H1 (cell line): ENCODE results near the gene SLC24A4. TPM values are rescaled to one million over a fixed set of nuclear protein-coding genes. Genes with fewer than 3 reads are reported as not detected.
A peak's percentile ranks its signal among the peaks of the same experiment; 100 is the strongest.

Experiments
- CTCF ChIA-PET: fragments of 300-600 bp; sonication (Branson Sonifier 250); formaldehyde crosslinking; loops from one replicate; lab custom pipeline; 2021; ENCODE audit not compliant: partially characterized antibody; lab: Charles Lee
- POLR2A ChIA-PET: fragments of 300-600 bp; sonication (Branson Sonifier 250); formaldehyde crosslinking; loops from one replicate; lab custom pipeline; 2021; ENCODE audit warnings: inconsistent platforms; ENCODE audit not compliant: partially characterized antibody; lab: Charles Lee
- DNase-seq, 2 experiments: peaks; one replicate each; pipeline versions ENCODE4 v3.0.0 to v3.0.0-alpha.2; 2010 to 2022; ENCODE audit warnings: low spot score in 2 of 2, low read depth in 1 of 2, mixed read lengths in 1 of 2
- FAIRE-seq: peaks from 2 replicates; lab custom pipeline; 2011; peaks lifted over from hg19 to GRCh38; lab: Jason Lieb, UNC
- H2AFZ ChIP-seq: 2 replicates; pipeline ENCODE4 v1.8.1; 2012; ENCODE audit warnings: low read length, inconsistent platforms
- H2AK5ac ChIP-seq: 2 replicates; pipeline ENCODE4 v1.6.1; 2013; ENCODE audit warnings: low read depth, low read length
- H2BK120ac ChIP-seq: replicated peaks from 2 replicates; pipeline ENCODE3; 2013; ENCODE audit warnings: low read depth, low read length, inconsistent platforms
- H2BK12ac ChIP-seq: 2 replicates; pipeline ENCODE4 v1.6.1; 2013; ENCODE audit warnings: low read depth, low read length
- H2BK15ac ChIP-seq: 2 replicates; pipeline ENCODE4 v1.6.1; 2013; ENCODE audit warnings: low read length
- H2BK20ac ChIP-seq: 2 replicates; pipeline ENCODE4 v1.6.1; 2013; ENCODE audit warnings: low read length
- H2BK5ac ChIP-seq: 2 replicates; pipeline ENCODE4 v1.6.1; 2013; ENCODE audit warnings: low read depth, low read length
- H3K14ac ChIP-seq: 2 replicates; pipeline ENCODE4 v1.6.1; 2013; ENCODE audit warnings: inconsistent platforms; ENCODE audit not compliant: insufficient read length
- H3K18ac ChIP-seq: 2 replicates; pipeline ENCODE4 v1.6.1; 2013; ENCODE audit warnings: low read length; ENCODE audit errors: extremely low read depth
- H3K23ac ChIP-seq: 2 replicates; pipeline ENCODE4 v1.6.1; 2013; ENCODE audit warnings: inconsistent platforms; ENCODE audit not compliant: insufficient read length
- H3K23me2 ChIP-seq: 2 replicates; pipeline ENCODE4 v1.6.1; 2013; ENCODE audit warnings: low read depth, low read length
- H3K27ac ChIP-seq: 2 replicates; pipeline ENCODE4 v1.6.1; 2011; ENCODE audit warnings: low read depth, low read length, inconsistent platforms
- H3K27me3 ChIP-seq, 4 experiments: replicated peaks in 1 of 4; 1 replicate in 1 of 4; 2 replicates in 3 of 4; pipeline versions ENCODE4 v1.6.1 to v1.8.1; 2011 to 2013; ENCODE audit warnings: low read length in 3 of 4, mild to moderate bottlenecking in 3 of 4, inconsistent platforms in 2 of 4, mixed read lengths in 2 of 4, moderate library complexity in 1 of 4; ENCODE audit not compliant: control insufficient read depth in 3 of 4, insufficient read depth in 3 of 4; ENCODE audit errors: extremely low read depth in 1 of 4
- H3K36me3 ChIP-seq, 4 experiments: 2 replicates each; pipeline versions ENCODE4 v1.6.1 to v1.8.1; 2011 to 2013; ENCODE audit warnings: mild to moderate bottlenecking in 4 of 4, low read length in 3 of 4, moderate library complexity in 2 of 4, control low read depth in 1 of 4, inconsistent platforms in 1 of 4; ENCODE audit not compliant: insufficient read depth in 4 of 4, control insufficient read depth in 2 of 4
- H3K4ac ChIP-seq: replicated peaks from 2 replicates; pipeline ENCODE3; 2013; ENCODE audit warnings: low read length, low read depth, mixed read lengths, inconsistent platforms; ENCODE audit not compliant: insufficient read length
- H3K4me1 ChIP-seq, 4 experiments: replicated peaks in 1 of 4; 1 replicate in 1 of 4; 2 replicates in 3 of 4; pipeline versions ENCODE4 v1.6.1 to v1.8.1; 2011 to 2013; ENCODE audit warnings: low read length in 3 of 4, inconsistent platforms in 2 of 4, mixed read lengths in 1 of 4; ENCODE audit not compliant: insufficient read depth in 4 of 4, control insufficient read depth in 3 of 4
- H3K4me2 ChIP-seq, 2 experiments: 2 replicates each; pipeline versions ENCODE4 v1.6.1 to v1.8.1; 2011 to 2013; ENCODE audit warnings: low read depth in 2 of 2, low read length in 2 of 2, control low read depth in 1 of 2, inconsistent platforms in 1 of 2, mild to moderate bottlenecking in 1 of 2; ENCODE audit not compliant: insufficient read depth in 1 of 2
- H3K4me3 ChIP-seq, 4 experiments: fragments of 200-600, 300-600 bp in 1 of 4; sonication (generic), shearing (Covaris generic), sonication (Bioruptor Twin) in 1 of 4; 2 replicates each; pipeline versions ENCODE4 v1.5.1 to v1.8.1; 2011 to 2016; ENCODE audit warnings: low read length in 4 of 4, low read depth in 3 of 4, control low read depth in 2 of 4, inconsistent platforms in 2 of 4, mild to moderate bottlenecking in 2 of 4, mixed read lengths in 1 of 4, moderate library complexity in 1 of 4; ENCODE audit not compliant: insufficient read depth in 2 of 4; ENCODE audit errors: extremely low read depth in 1 of 4
- H3K56ac ChIP-seq: replicated peaks from 2 replicates; pipeline ENCODE3; 2013; ENCODE audit warnings: low read depth, mild to moderate bottlenecking, mixed read lengths, low read length, inconsistent platforms; ENCODE audit not compliant: insufficient read length
- H3K79me1 ChIP-seq: 2 replicates; pipeline ENCODE4 v1.6.1; 2013; ENCODE audit warnings: low read depth, low read length, control low read depth
- H3K79me2 ChIP-seq, 2 experiments: 2 replicates each; pipeline versions ENCODE4 v1.6.1 to v1.8.1; 2012 to 2013; ENCODE audit warnings: low read length in 2 of 2, mild to moderate bottlenecking in 2 of 2, inconsistent platforms in 1 of 2; ENCODE audit not compliant: insufficient read depth in 2 of 2, control insufficient read depth in 1 of 2
- H3K9ac ChIP-seq, 4 experiments: replicated peaks in 1 of 4; 1 replicate in 1 of 4; 2 replicates in 3 of 4; pipeline versions ENCODE4 v1.6.1 to v1.8.1; 2011 to 2013; ENCODE audit warnings: low read depth in 3 of 4, low read length in 3 of 4, control low read depth in 2 of 4, mild to moderate bottlenecking in 2 of 4, moderate library complexity in 2 of 4, inconsistent platforms in 1 of 4; ENCODE audit errors: extremely low read depth in 1 of 4
- H3K9me3 ChIP-seq, 2 experiments: 2 replicates each; pipeline versions ENCODE4 v1.6.1 to v1.8.1; 2012 to 2013; ENCODE audit warnings: mild to moderate bottlenecking in 2 of 2, moderate library complexity in 2 of 2, control low read depth in 1 of 2, inconsistent platforms in 1 of 2, low read depth in 1 of 2, low read length in 1 of 2, mixed read lengths in 1 of 2; ENCODE audit not compliant: insufficient read depth in 2 of 2
- H4K20me1 ChIP-seq, 2 experiments: replicated peaks in 1 of 2; 2 replicates each; pipeline versions ENCODE3 to v1.8.1; 2011 to 2013; ENCODE audit warnings: inconsistent platforms in 2 of 2, low read length in 2 of 2, mild to moderate bottlenecking in 1 of 2; ENCODE audit not compliant: insufficient read depth in 2 of 2, control insufficient read depth in 1 of 2
- H4K5ac ChIP-seq: 2 replicates; pipeline ENCODE4 v1.6.1; 2013; ENCODE audit warnings: low read length, low read depth, mixed read lengths, inconsistent platforms; ENCODE audit not compliant: insufficient read length
- H4K8ac ChIP-seq: 2 replicates; pipeline ENCODE4 v1.8.0; 2013; ENCODE audit warnings: mild to moderate bottlenecking, moderate library complexity, low read length, inconsistent platforms; ENCODE audit not compliant: insufficient read depth; ENCODE audit errors: extremely low read depth
- H4K91ac ChIP-seq: replicated peaks from 2 replicates; pipeline ENCODE3; 2013; ENCODE audit warnings: low read length, mixed read lengths, inconsistent platforms; ENCODE audit not compliant: insufficient read length
- TBP ChIP-seq: IDR thresholded peaks from 2 replicates; pipeline ENCODE4 v1.6.1; 2011; ENCODE audit warnings: low read depth, low read length, improper control_type of control experiment
- WGBS, 2 experiments: shearing (Covaris generic) in 1 of 2; methylation state at CpG; one replicate each; pipeline versions ENCODE4 v1.1.6 to v1.1.7; 2013 to 2015; ENCODE audit warnings: low lambda C conversion rate in 2 of 2, mixed read lengths in 2 of 2, inconsistent platforms in 1 of 2, low coverage in 1 of 2, missing lambda C conversion rate in 1 of 2; ENCODE audit not compliant: insufficient replicate concordance in 2 of 2, insufficient coverage in 1 of 2, insufficient read length in 1 of 2; ENCODE audit errors: extremely low coverage in 1 of 2, missing lambda C conversion rate in 1 of 2; 5-methylcytosine and 5-hydroxymethylcytosine counted together
- polyA plus RNA-seq, 7 experiments: library from polyadenylated mRNA; depleted of rRNA in 3 of 7; stranded (reverse) in 5 of 7; unstranded in 2 of 7; fragments of >200 nt in 5 of 7; fragments of 200-250 nt in 2 of 7; gene quantifications; 1 replicate in 5 of 7; 2 replicates in 1 of 7; 4 replicates in 1 of 7; pipeline versions ENCODE4 v1.2.1 to v1.2.3, GENCODE V29; 2011 to 2013; ENCODE audit warnings: missing spikeins in 2 of 7, mixed read lengths in 2 of 7
- total RNA-seq: library from RNA; stranded (reverse); fragmentation: NEBNext Ultra II Directional; extraction: Animal tissue kit (Norgen Biotek cat#: 25700); gene quantifications from 2 replicates; pipeline ENCODE4 v1.2.1, GENCODE V29; 2021

Gene SLC24A4
- total and polyA plus RNA-seq, 2 of the 8 experiments (the other 6 are each of a cell fraction or from before 2014, with no cell fraction given), result 0.27 to 0.89 TPM

DNA sequence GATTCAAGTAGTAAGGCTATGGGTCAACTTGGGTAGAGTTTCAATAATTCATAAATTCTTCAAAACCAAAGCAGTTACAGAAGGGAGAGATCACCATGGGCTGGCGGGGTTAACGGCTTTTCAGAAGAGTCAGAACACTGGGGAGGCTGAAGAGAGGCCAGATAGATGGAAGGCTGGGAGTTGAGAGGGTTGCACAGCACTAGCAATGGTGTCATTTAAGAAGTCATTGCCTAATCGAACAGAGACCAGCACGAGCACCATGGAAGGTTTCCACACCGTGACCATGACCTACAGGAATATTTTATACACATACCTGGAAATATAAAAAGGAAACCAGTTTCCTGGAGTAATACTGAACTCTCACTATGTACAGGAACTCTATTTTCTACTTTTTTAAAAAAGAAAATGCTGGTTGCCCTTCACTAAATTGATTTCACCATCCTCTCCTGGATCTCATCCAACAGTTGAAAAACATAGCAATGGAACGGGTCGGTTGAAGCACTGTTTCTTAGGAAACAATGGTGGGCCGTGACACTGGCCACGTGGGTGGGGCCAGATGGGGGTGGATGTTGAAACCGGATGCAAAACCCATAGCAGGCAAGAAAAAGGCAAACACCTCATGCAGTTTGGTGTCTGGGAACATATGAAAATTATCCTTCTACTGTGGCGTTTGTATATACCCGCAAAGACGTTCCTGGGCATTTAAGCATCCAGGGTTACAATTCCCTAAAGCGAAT lies 152.7 kb downstream of the SLC24A4 start:
- no peaks in the 10 kb centered on the region for H3K9me3 ChIP-seq
- no peak overlapping the region for H3K14ac ChIP-seq
- no peak for TF ChIP-seq TBP
- TF ChIP-seq, all 59 proteins: peak for 0
- H4K5ac ChIP-seq, result no peak overlapping the region
- H2BK15ac ChIP-seq, result no peak overlapping the region
- H3K79me1 ChIP-seq, result no peaks in the 10 kb centered on the region; the same call in 1 of the 2 replicates
- no peak overlapping the region for H3K23ac ChIP-seq
- no peak overlapping the region for H2BK5ac ChIP-seq
- no peak overlapping the region for H3K9ac ChIP-seq
- no peak overlapping the region for H4K8ac ChIP-seq
- FAIRE-seq, result no peak
- no peak overlapping the region for H3K56ac ChIP-seq
- peaks cover 5 to 14% (median 10%) of the 10 kb centered on the region in 4 experiments; a peak in 6 of 7 replicates for H3K4me1 ChIP-seq
- ChIA-PET POLR2A (no interaction called here), CTCF (interaction anchor here (0.6 kb wide), 1 partner anchor 14 kb away, joined by 4 read pairs; no protein-coding TSS in a partner anchor)
- H3K23me2 ChIP-seq, result no peaks in the 10 kb centered on the region
- no peak overlapping the region for H3K4ac ChIP-seq
- 92% methylated on average over 14 of the region's 14 CpGs; no CpG with 5 or more reads in 1 of the 2 experiments for WGBS, 2 experiments
- no peaks in the 10 kb centered on the region for H3K36me3 ChIP-seq
- H3K4me2 ChIP-seq, result no peak overlapping the region
- no peak overlapping the region for H2BK120ac ChIP-seq
- no peak overlapping the region for H3K4me3 ChIP-seq
- no peak overlapping the region for H2AK5ac ChIP-seq
- no peaks in the 10 kb centered on the region for H4K20me1 ChIP-seq
- H3K27ac ChIP-seq, result no peak overlapping the region
- no peak overlapping the region for H3K18ac ChIP-seq
- DNase-seq, result peak in 1 of 2 experiments; percentile 14
- no peaks in the 10 kb centered on the region for H3K27me3 ChIP-seq
- H2BK20ac ChIP-seq, result no peak overlapping the region
- no peak overlapping the region for H4K91ac ChIP-seq
- no peak overlapping the region for H2BK12ac ChIP-seq
- no peak overlapping the region for H2AFZ ChIP-seq
- no peaks in the 10 kb centered on the region for H3K79me2 ChIP-seq
